Effector CD4-positive, alpha-beta T cell (primary cell): ENCODE results near the gene SEPHS2.

Experiments used
- DNase-seq: peaks from one replicate; pipeline ENCODE4 v3.0.0-alpha.2; 2020

Gene SEPHS2

DNA sequence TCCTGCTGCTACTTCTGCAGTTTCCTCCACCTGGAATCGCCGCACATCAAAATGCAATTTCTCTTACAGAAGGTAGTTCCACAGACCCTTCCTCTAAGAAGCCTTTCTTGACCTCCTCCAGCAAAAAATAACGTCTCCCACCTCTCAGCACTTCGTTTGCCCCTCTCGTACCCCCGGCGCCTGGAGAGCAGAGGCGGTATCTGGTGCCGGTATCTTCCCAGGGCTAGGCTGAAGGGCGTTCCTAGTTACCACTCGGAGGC, 16.3 kb downstream of the SEPHS2 start:
- no peak for DNase-seq

DNA sequence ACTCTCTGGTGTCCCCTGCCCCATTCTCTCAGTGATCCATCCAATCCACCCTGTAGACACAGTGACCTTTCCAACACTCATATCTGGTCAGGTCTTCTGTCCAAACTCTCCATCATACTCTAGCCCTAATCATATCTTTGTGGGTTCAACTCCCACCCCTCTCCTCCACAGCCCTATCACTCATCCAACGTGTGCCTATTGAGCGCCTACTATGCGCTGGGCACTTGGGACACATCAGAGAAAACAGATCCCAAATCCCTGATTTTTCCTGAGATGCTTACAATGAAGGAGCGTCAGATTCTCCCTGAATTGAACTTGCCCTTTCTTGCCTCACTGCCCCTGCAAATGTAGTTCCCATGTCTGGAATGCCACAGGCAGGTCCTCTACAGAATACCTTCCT, 17.6 kb downstream of the SEPHS2 start:
- DNase-seq, result no peak

DNA sequence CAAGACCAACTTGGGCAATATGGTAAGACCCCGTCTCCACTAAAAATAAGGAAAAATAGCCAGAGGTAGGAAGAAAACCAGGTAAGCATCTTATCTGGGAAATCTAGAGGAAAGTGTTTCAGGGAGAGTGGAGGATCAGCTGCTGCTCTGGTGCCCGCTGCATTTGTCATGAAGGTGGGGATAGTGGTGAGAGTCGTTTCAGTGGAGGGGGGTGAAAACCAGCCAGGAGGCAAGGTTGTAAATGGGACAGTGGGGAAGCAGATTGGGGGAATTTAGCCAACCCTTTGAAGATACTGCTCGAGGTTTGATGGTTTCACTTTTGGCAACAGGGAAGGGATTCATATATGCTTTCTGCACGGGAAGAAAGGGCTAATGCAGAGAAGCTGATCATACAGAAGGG, 24.7 kb downstream of the SEPHS2 start:
- no peak for DNase-seq

GRCh38 chr16:30418350-30419181, 27.1 kb downstream of the SEPHS2 start:
- no peak for DNase-seq

DNA sequence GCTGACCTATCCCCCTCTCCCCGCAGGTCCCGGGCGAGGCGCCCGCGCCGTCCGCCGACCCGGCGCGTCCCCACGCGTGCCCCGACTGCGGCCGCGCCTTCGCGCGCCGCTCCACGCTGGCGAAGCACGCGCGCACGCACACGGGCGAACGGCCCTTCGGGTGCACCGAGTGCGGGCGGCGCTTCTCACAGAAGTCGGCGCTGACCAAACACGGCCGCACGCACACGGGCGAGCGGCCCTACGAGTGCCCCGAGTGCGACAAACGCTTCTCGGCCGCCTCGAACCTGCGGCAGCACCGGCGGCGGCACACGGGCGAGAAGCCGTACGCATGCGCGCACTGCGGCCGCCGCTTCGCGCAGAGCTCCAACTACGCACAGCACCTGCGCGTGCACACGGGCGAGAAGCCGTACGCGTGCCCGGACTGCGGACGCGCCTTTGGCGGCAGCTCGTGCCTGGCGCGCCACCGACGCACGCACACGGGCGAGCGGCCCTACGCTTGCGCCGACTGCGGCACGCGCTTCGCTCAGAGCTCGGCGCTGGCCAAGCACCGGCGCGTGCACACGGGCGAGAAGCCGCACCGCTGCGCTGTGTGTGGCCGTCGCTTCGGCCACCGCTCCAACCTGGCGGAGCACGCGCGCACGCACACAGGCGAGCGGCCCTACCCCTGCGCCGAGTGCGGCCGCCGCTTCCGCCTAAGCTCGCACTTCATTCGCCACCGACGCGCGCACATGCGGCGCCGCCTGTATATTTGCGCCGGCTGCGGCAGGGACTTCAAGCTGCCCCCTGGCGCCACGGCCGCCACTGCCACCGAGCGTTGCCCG, 27.9 kb downstream of the SEPHS2 start:
- DNase-seq, result peak; percentile 81

DNA sequence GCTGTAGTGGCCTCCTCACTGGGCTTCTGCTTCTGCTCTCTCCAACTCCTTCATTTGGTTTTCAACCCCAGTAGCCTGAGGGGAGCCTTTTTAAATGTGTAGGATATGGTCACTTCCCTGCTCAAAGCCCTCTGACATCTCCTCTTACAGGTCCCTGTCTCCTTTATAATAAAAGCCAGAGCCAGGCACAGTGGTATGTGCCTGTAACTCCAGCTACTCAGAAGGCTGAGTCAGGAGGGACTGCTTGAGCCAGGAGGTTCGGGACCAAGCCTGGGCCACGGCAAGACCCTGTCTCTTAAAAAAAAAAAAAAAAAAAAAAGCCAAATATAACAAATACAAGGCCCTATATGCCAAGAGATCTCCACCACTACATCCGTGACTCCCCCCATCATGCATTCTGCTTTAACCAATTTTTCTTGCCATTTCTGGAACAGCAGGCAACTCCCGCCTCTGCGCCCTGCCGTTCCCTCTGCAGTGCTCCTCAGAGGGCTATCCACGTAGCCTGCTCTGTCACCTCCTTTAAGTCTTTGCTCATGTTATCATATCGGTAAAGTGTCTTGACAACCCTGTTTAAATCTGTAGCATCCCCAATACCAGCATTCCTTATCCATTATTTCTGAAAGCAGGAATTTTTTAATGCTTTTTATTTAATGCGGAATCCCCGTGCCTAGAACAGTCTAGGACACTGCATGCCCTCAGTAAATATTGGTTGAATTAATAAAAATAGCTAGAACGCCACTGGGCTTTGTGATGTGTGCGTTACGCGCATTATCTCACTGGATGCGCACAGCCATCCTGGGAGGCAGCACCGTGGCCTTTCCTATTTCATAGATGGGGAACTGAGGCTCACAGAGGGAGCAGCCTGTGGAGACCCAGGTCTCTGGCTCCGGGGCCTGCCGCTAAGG, 28.8 kb downstream of the SEPHS2 start:
- no peak for DNase-seq

- no peak for DNase-seq
Observed at GRCh38 chr16:30416047-30416603, 29.5 kb downstream of the SEPHS2 start.

DNA sequence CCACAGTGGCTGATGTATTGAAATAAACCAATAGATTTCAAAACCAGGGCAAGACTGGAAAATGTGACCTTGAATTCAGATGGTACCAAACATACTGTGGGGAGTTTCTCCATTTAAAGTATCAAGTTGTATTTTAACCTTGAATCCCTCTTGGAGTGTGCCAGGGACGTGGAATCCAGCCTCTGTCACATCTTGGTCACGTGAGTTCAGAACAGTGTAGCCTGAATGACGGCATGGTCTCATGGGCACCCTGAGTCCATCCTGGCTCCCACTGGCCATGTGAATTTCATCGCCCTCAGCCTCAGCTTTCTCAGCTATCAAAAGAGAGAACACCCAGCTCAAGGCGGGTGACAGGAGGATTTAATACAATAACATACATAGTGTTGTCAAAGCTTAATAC, 31.5 kb downstream of the SEPHS2 start:
- DNase-seq, result no peak

DNA sequence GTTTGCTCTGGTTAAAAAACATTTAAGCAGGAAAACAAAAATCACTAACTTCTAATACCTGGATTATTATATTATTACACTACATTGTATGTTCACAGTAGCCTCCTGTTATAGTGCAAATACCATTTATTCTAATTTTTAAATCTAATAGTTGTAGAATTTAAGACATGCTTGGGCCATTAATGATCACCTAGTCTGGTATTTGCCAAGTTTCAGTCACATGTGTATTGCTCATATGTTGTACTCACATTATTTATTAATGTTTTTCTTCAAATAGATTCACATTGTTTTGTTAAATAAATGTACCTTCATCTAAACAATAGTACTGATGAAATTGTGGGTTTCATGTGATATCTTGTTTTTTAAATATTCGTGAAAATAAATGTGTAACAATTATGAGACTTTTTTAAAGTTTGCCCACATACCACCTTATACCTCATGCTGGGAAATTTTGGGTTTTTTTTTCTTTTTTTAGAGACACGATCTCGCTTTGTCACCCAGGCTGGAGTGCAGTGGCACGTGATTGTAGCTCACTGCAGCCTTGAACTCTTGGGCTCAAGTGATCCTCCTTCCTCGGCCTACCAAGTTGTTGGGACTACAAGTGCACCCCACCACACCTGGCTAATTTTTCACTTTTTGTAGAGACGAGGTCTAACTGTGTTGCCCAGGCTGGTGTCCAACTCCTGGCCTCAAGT, 32.4 kb downstream of the SEPHS2 start:
- DNase-seq, result no peak

GRCh38 chr16:30409125-30410060, 36.3 kb downstream of the SEPHS2 start:
- DNase-seq, result peak; percentile 93

DNA sequence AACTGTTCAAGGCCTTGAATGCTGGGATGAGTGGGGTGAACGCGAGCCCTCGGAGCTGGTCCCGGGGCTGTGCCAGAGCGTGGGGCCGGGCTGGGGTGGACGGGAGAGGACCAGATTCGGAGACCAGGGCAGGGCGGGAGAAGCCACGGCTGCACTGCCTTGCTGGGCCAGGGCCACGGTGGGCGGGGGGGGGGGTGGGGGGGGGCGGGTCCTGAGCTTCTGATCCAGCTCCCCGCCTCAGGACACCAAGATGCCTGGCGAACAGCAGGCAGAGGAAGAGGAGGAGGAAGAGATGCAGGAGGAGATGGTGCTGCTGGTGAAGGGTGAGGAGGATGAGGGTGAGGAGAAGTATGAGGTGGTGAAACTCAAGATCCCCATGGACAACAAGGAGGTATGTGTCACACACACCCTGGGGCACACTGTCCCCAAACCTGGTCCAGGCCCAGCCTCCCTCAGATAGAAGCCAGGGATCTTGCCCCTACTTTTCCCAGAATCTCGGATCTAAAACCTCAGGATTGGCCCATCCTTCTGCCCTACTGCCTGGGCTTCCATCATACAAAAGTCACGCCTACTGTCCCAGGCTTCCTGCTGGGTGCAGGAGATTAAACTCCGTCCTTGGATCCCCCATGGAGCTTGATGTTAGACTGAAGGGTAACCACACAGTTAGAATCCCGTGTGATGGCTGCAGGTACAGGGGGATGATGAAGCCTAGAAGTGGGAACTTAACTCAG, 37.7 kb downstream of the SEPHS2 start:
- DNase-seq, result no peak

DNA sequence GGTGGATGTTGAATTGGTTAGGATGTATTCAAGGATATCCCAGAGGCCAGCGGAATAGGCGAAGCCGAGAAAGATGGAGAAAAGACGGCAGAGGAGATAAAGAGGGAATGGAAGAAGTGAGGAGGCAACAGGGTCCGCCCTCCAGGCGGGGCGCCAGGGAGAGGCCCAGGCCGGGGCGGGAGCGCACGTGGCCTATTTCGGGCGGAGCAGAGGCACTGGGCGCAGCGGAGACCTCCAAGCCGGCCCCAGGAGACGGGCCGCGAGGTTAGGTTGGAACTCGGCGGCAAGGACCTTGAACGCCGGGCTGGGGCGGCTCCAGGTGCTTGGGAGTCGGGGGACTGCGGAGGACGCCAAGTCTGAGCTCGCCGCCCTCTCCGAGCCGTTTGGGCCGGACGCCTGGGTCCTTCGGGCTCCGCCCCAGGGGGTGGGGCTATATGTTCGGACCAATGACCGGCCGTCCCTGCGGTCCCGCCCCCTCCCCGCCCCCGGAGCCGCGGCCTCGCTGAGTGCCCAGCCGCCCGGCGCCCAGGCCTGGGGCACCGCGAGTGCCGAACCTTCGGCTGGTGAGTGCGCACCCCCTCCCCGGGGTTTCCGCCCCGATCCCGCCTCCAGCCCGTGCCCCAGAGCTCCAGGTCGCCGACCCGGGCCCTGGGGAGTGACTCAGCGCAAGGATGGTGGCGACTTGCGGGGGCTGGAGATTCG, 38.4 kb downstream of the SEPHS2 start, which contains the start of gene ZNF771:
TSS of gene ZNF771 (plus strand) at position 505 of the 702 bp plus-strand sequence. CDS start 448 bp downstream, outside the sequence.
- DNase-seq, result peak; percentile 81

DNA sequence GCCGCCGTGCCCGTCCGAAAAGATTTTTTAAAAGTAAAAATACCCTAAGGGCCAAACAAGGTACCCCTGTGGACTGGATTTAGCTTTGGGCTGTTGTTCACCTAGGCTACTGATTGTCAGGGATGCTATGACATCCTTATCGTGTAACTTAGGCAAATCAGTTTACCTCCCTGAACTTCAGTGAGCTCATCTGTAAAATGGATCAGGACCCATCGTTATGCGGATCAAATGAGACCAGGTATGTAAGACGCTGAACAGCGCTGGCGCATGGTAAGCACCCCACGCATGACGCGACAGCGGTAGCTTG, 38.9 kb downstream of the SEPHS2 start:
- DNase-seq, result no peak

DNA sequence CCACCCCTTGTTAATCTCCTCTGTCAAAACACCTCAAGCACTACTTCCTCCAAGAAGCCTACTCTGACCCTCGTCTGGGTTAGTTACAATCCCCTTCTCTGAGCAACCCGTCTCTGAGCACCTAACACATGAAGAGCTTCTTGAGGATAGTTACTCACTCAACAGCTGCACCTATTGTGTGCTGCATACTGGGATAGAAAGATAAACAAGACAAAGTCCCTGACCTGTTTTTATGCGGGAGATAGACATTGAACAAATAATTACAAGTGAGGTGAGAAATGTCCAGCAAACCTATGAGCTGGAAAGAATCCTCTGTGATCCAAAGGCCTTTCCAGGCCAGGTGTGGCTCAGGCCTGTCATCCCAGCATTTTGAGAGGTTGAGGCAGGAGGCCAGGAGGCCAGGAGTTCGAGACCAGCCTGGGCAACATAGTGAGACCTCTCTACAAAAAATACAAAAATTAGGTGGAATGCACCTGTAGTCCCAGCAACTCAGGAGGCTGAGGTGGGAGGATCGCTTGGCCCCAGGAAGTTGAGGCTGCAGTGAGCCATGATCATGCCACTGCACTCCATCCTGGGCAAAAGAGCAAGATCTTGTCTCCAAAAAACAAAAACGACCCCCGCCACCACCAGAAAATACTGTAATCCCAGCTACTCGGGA, 43.8 kb downstream of the SEPHS2 start:
- no peak for DNase-seq

- no peak for DNase-seq
Observed at GRCh38 chr16:30399435-30400186, 46.1 kb downstream of the SEPHS2 start.

- no peak for DNase-seq
Observed at GRCh38 chr16:30398661-30399434, 46.8 kb downstream of the SEPHS2 start.

GRCh38 chr16:30397776-30398660, 47.7 kb downstream of the SEPHS2 start:
- DNase-seq, result no peak
